Measurements from ENCODE around the gene RAPGEF4.

RAPGEF4 gene

DNA sequence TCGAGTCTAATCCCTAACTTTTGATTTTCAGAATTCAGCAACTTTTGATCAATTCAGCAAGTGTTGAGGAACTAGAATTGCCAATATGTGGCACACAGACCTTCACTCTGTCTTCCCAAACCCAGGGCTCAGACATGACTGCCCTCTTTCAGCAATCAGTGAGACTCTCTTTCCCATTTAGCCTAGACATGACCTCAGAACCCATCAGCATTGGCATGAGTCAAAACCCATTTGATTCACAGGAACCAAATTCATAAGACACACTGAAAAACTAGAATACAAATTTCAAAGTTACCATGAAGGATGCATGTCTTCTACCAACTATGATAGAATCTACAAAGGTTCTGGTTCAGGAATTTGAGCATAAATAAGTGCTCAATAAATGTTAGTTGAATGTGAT is 226.4 kb downstream of the RAPGEF4 start:
- peak overlapping the region in 4 of 11 experiments; percentile 13 to 62 (median 42); a peak in 6 of 22 replicates for H3K27ac ChIP-seq
- TF ChIP-seq Cebpa-rat (IDR thresholded peaks at IDR 0.05): no peak
- H3K9me3 ChIP-seq (replicated peaks in 1 of 11): no peaks in the 10 kb centered on the region; a peak in 1 of 22 replicates
- no peak overlapping the region for H3K4me3 ChIP-seq
- H3K4me2 ChIP-seq: peak overlapping the region in 5 of 11 experiments; percentile 26 to 73 (median 59); a peak in 9 of 22 replicates
- no peaks in the 10 kb centered on the region for H4K20me1 ChIP-seq
- H3K9ac ChIP-seq: no peak overlapping the region
- H3K36me3 ChIP-seq: no peaks in the 10 kb centered on the region
- H3K27me3 ChIP-seq: no peaks in the 10 kb centered on the region
- peaks cover 0 to 23% (median 12%) of the 10 kb centered on the region in 10 experiments; a peak in 12 of 20 replicates for H3K4me1 ChIP-seq

DNA sequence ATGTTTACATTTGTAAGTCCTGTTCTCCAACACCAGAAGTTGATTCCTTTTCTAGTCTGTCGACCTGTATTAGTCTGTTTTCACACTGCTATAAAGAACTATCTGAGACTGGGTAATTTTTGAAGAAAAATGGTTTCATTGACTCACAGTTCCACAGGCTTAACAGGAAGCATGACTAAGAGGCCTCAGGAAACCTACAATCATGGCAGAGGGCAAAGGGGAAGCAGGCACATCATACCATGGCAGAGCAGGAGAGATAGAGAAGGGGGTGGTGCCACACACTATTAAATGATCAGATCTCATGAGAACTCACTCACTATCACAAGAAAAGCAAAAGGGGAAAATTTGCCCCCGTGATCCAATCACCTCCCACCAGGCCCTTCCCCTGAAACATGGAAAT is 227.2 kb downstream of the RAPGEF4 start:
- Histone ChIP-seq H4K20me1 (no peaks in the 10 kb centered on the region), H3K4me1 (peaks cover 0 to 23% (median 12%) of the 10 kb centered on the region in 10 experiments; a peak in 12 of 20 replicates), H3K9ac (no peak overlapping the region), H3K27ac (peak overlapping the region in 4 of 11 experiments; percentile 32 to 62 (median 45); a peak in 5 of 22 replicates), H3K36me3 (no peaks in the 10 kb centered on the region), H3K4me3 (no peak overlapping the region), H3K4me2 (peak overlapping the region in 8 of 11 experiments; percentile 18 to 73 (median 56); a peak in 15 of 22 replicates), H3K9me3 (replicated peaks in 1 of 11) (no peaks in the 10 kb centered on the region; a peak in 1 of 22 replicates), H3K27me3 (no peaks in the 10 kb centered on the region)
- TF ChIP-seq Cebpa-rat (IDR thresholded peaks at IDR 0.05): no peak

GRCh38 chr2:172964511-172965139 is 229.0 kb downstream of the RAPGEF4 start:
- H3K4me1 ChIP-seq: peaks cover 0 to 23% (median 12%) of the 10 kb centered on the region in 10 experiments; a peak in 12 of 20 replicates
- H3K36me3 ChIP-seq: no peaks in the 10 kb centered on the region
- H3K27ac ChIP-seq: no peak overlapping the region
- no peaks in the 10 kb centered on the region for H4K20me1 ChIP-seq
- H3K27me3 ChIP-seq: no peaks in the 10 kb centered on the region
- H3K4me2 ChIP-seq: no peak overlapping the region
- H3K4me3 ChIP-seq: no peak overlapping the region
- no peaks in the 10 kb centered on the region; a peak in 1 of 22 replicates for H3K9me3 ChIP-seq (replicated peaks in 1 of 11)
- no peak overlapping the region for H3K9ac ChIP-seq
- no peak for TF ChIP-seq Cebpa-rat (IDR thresholded peaks at IDR 0.05)

DNA sequence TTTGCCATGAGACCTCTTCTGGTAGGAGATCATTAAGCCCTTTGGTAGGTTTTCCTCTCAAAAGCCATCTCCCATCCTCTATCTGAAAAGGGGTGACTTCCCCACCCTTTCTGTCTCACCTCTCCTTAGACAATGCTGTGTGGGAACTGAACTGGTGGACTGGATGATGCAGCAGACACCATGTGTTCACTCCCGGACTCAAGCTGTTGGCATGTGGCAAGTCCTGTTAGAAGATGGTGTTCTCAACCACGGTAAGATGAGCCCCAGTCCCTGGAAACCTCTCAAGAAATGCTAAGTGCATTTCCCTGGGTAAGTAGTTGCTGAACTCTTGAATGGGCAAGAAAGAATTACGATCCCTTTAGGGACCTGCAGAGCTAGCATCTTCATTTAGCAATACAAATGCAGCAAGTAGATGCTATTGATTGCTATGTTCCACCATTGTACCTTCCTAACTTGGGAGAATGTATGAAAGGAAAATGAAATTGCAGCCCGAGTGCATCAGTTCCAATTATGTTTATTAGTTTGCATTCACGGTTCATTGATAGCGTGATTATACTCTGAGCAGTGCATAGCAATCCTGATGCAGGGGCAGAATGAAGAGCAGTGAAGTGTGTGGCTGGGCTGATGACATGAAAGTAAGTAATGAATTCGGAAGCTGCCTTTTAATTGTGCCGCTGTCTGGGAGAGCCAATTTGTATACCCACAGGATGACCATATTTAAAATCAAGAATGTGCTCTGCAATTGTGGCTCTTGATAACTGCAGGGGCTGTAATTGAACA is 230.0 kb downstream of the RAPGEF4 start:
- H3K36me3 ChIP-seq: no peaks in the 10 kb centered on the region
- H3K4me3 ChIP-seq: no peak overlapping the region
- H3K27me3 ChIP-seq: no peaks in the 10 kb centered on the region
- H3K9me3 ChIP-seq (replicated peaks in 1 of 11): no peaks in the 10 kb centered on the region
- H3K4me1 ChIP-seq: peaks cover 0 to 23% (median 12%) of the 10 kb centered on the region in 10 experiments; a peak in 12 of 20 replicates
- no peak overlapping the region for H3K4me2 ChIP-seq
- no peak overlapping the region for H3K9ac ChIP-seq
- no peaks in the 10 kb centered on the region for H4K20me1 ChIP-seq
- no peak overlapping the region for H3K27ac ChIP-seq
- TF ChIP-seq Cebpa-rat (IDR thresholded peaks at IDR 0.05): no peak

- H4K20me1 ChIP-seq: no peaks in the 10 kb centered on the region
- H3K9me3 ChIP-seq (replicated peaks in 1 of 11): no peaks in the 10 kb centered on the region
- H3K4me3 ChIP-seq: no peak overlapping the region
- H3K27me3 ChIP-seq: no peaks in the 10 kb centered on the region
- no peak for TF ChIP-seq Cebpa-rat (IDR thresholded peaks at IDR 0.05)
- H3K4me2 ChIP-seq: no peak overlapping the region
- H3K4me1 ChIP-seq: peaks cover 0 to 14% (median 8%) of the 10 kb centered on the region in 10 experiments; a peak in 12 of 20 replicates
- no peak overlapping the region for H3K9ac ChIP-seq
- no peaks in the 10 kb centered on the region for H3K36me3 ChIP-seq
- H3K27ac ChIP-seq: no peak overlapping the region
These were observed 231.7 kb downstream of the RAPGEF4 start for GRCh38 chr2:172967036-172967982.

DNA sequence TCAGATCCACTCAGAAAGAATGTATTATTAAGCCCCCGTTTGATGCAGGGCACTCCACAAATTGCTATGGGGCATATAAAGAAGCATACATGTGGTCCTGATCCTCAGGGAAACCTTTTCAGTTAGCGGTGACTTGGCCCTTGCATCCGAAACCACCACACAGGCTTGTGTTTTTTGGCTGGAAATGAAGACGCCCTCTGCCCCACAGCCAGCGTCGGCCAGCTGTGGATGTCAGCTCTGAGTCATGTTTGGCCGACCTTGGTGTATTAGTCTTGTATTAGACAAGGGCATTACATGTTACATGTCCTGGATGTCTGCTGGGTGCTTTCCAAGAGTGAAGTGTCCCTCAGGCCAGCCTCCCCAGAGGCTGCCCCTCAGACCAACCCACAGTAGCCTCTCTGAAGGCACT is 232.4 kb downstream of the RAPGEF4 start:
- no peak for TF ChIP-seq Cebpa-rat (IDR thresholded peaks at IDR 0.05)
- no peak overlapping the region for H3K27ac ChIP-seq
- H3K36me3 ChIP-seq: no peaks in the 10 kb centered on the region
- no peak overlapping the region for H3K9ac ChIP-seq
- H3K27me3 ChIP-seq: no peaks in the 10 kb centered on the region
- no peaks in the 10 kb centered on the region for H3K9me3 ChIP-seq (replicated peaks in 1 of 11)
- no peaks in the 10 kb centered on the region for H4K20me1 ChIP-seq
- H3K4me1 ChIP-seq: peaks cover 0 to 7% (median 2%) of the 10 kb centered on the region in 10 experiments; a peak in 12 of 20 replicates
- no peak overlapping the region for H3K4me2 ChIP-seq
- no peak overlapping the region for H3K4me3 ChIP-seq

GRCh38 chr2:172969166-172969565 is 233.5 kb downstream of the RAPGEF4 start:
- no peak overlapping the region for H3K4me3 ChIP-seq
- H3K27me3 ChIP-seq: no peaks in the 10 kb centered on the region
- no peaks in the 10 kb centered on the region for H3K9me3 ChIP-seq (replicated peaks in 1 of 11)
- H3K36me3 ChIP-seq: no peaks in the 10 kb centered on the region
- no peak overlapping the region for H3K4me2 ChIP-seq
- H4K20me1 ChIP-seq: no peaks in the 10 kb centered on the region
- TF ChIP-seq Cebpa-rat (IDR thresholded peaks at IDR 0.05): no peak
- no peaks in the 10 kb centered on the region for H3K4me1 ChIP-seq
- no peak overlapping the region for H3K27ac ChIP-seq
- no peak overlapping the region for H3K9ac ChIP-seq

DNA sequence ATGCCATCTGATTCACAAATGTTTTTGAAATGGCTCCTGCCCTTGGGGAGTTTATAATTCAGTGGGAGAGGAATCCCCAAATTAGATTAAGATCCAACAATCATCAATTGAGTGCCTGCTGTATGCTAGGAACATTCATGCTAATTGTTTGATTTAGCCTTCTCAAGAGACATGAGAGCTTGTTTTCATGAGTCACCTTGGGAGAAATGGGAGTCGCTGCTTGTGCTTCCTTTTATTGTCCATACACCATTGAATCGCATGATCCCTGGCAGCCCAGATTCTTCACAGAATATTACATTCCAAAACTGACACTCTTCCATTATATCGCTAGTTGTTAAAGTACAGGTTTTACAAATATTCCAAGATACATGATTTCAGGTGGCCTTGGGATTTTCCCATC is 234.0 kb downstream of the RAPGEF4 start:
- H3K9ac ChIP-seq: no peak overlapping the region
- no peaks in the 10 kb centered on the region for H3K27me3 ChIP-seq
- no peak overlapping the region for H3K27ac ChIP-seq
- no peak overlapping the region for H3K4me2 ChIP-seq
- no peaks in the 10 kb centered on the region for H3K36me3 ChIP-seq
- no peaks in the 10 kb centered on the region for H4K20me1 ChIP-seq
- no peaks in the 10 kb centered on the region for H3K4me1 ChIP-seq
- H3K9me3 ChIP-seq (replicated peaks in 1 of 11): no peaks in the 10 kb centered on the region
- no peak overlapping the region for H3K4me3 ChIP-seq
- TF ChIP-seq Cebpa-rat (IDR thresholded peaks at IDR 0.05): no peak

DNA sequence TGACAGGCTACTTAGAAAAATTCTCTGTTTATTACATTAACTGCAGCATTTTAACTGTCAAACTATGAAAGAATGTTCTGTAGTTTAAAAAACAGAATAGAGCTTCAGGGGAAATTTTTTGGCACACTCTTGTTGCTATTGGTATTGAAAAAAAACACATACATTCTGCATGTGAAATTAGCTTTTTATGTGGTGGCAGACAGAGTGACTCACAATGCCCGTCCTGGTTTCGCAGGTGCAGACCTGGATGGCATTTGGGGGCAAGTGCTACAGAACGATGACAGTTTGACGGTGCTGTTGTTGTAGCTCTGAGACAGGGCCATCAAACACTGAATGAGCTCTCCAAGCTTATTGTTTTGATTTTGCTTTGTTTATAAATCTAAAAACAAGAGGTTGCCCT is 235.0 kb downstream of the RAPGEF4 start:
- TF ChIP-seq Cebpa-rat (IDR thresholded peaks at IDR 0.05): no peak
- Histone ChIP-seq H3K36me3 (no peaks in the 10 kb centered on the region), H3K27me3 (no peaks in the 10 kb centered on the region), H3K27ac (no peak overlapping the region), H3K9me3 (replicated peaks in 1 of 11) (no peaks in the 10 kb centered on the region), H3K4me1 (peaks cover 0 to under 1% (median 0%) of the 10 kb centered on the region in 10 experiments; a peak in 1 of 20 replicates), H3K9ac (no peak overlapping the region), H3K4me3 (no peak overlapping the region), H4K20me1 (no peaks in the 10 kb centered on the region), H3K4me2 (no peak overlapping the region)

Data from BLaER1 treated with 17β-estradiol and CSF1 and Interleukin-3, amounts not matched to agents 10 nM and 100 nM (cell line).